Uterus (tissue), 4 donors: ENCODE measurements around the gene CKLF. TPM values are rescaled to one million over a fixed set of nuclear protein-coding genes. Genes with fewer than 3 reads are reported as not detected.

Experiments used
- DNase-seq, 2 donors: peaks; one replicate each; pipeline ENCODE4 v3.0.0-alpha.2; 2019 to 2020
- H3K27ac ChIP-seq, 2 donors: fragments of 200-600 bp; sonication (generic); 1 replicate in 1 of 2; 2 replicates in 1 of 2; pipeline ENCODE4 v1.5.1; 2016 to 2018
- H3K27me3 ChIP-seq, 2 donors: fragments of 200-600 bp; sonication (generic); one replicate each; pipeline ENCODE4 v1.5.1; 2018 to 2019; ENCODE audit warnings: control low read depth in 1 of 2
- H3K36me3 ChIP-seq, 2 donors: fragments of 200-600 bp; sonication (generic); one replicate each; pipeline ENCODE4 v1.5.1; 2019; ENCODE audit warnings: control low read depth in 1 of 2
- H3K4me1 ChIP-seq, 2 donors: fragments of 200-600 bp; sonication (generic); one replicate each; pipeline ENCODE4 v1.5.1; 2018 to 2019; ENCODE audit warnings: control low read depth in 1 of 2
- H3K4me3 ChIP-seq, 2 donors: fragments of 200-600 bp; sonication (generic); 1 replicate in 1 of 2; 2 replicates in 1 of 2; pipeline ENCODE4 v1.5.1; 2018 to 2019; ENCODE audit warnings: mild to moderate bottlenecking in 1 of 2
- H3K9me3 ChIP-seq, 2 donors: fragments of 200-600 bp; sonication (generic); one replicate each; pipeline ENCODE4 v1.5.1; 2019; ENCODE audit warnings: control low read depth in 1 of 2
- CTCF ChIP-seq, 4 experiments: fragments of 200-600 bp in 2 of 4; fragments of 450-650 bp in 2 of 4; sonication (generic) in 2 of 4; IDR thresholded peaks; one replicate each; pipeline ENCODE4 v1.5.1; 2016 to 2019; ENCODE audit warnings: antibody characterized with exemption in 4 of 4, mild to moderate bottlenecking in 2 of 4, moderate library complexity in 1 of 4
- POLR2A ChIP-seq, 2 donors: fragments of 450-650 bp; IDR thresholded peaks; one replicate each; pipeline ENCODE4 v1.6.1; 2016; ENCODE audit warnings: antibody characterized with exemption in 2 of 2, mild to moderate bottlenecking in 1 of 2, moderate library complexity in 1 of 2
- intact Hi-C: fragments of 100-400 bp; cut with DNase I; formaldehyde crosslinking; loops from one replicate; pipeline ENCODE4 v1.15.1; 2023; ENCODE audit warnings: low total_unique reads
- total RNA-seq, 4 donors: library from RNA; depleted of rRNA in 3 of 4; stranded (reverse); fragments of >200 nt in 3 of 4; gene quantifications; one replicate each; pipeline versions ENCODE4 v1.1.0 to v1.2.4, GENCODE V29; 2014 to 2023
- donor health status: DM: yes; HTN: yes; CAD: no.

The CKLF gene
- total RNA-seq, 4 donors from 2014 or later, result 31.3 to 118 (median 68.6) TPM

- Histone ChIP-seq H3K4me3 (no peak overlapping the region), H3K27ac (no peak overlapping the region), H3K9me3 (no peaks in the 10 kb centered on the region), H3K36me3 (no peaks in the 10 kb centered on the region), H3K4me1 (no peaks in the 10 kb centered on the region), H3K27me3 (no peaks in the 10 kb centered on the region)
- intact Hi-C loops, result no loop called here
- no peak for DNase-seq
- no peak for TF ChIP-seq POLR2A (IDR thresholded peaks at IDR 0.05)
These were observed 13.5 kb upstream of the CKLF start for GRCh38 chr16:66538910-66539309.

GRCh38 chr16:66539623-66540469 is 12.5 kb upstream of the CKLF start:
- TF ChIP-seq POLR2A (IDR thresholded peaks at IDR 0.05), result no peak
- no peak for TF ChIP-seq CTCF (IDR thresholded peaks at IDR 0.05)
- Histone ChIP-seq H3K27ac (no peak overlapping the region), H3K9me3 (no peaks in the 10 kb centered on the region), H3K4me1 (no peaks in the 10 kb centered on the region), H3K4me3 (no peak overlapping the region), H3K27me3 (no peaks in the 10 kb centered on the region), H3K36me3 (no peaks in the 10 kb centered on the region)
- intact Hi-C loops, result no loop called here
- no peak for DNase-seq

DNA sequence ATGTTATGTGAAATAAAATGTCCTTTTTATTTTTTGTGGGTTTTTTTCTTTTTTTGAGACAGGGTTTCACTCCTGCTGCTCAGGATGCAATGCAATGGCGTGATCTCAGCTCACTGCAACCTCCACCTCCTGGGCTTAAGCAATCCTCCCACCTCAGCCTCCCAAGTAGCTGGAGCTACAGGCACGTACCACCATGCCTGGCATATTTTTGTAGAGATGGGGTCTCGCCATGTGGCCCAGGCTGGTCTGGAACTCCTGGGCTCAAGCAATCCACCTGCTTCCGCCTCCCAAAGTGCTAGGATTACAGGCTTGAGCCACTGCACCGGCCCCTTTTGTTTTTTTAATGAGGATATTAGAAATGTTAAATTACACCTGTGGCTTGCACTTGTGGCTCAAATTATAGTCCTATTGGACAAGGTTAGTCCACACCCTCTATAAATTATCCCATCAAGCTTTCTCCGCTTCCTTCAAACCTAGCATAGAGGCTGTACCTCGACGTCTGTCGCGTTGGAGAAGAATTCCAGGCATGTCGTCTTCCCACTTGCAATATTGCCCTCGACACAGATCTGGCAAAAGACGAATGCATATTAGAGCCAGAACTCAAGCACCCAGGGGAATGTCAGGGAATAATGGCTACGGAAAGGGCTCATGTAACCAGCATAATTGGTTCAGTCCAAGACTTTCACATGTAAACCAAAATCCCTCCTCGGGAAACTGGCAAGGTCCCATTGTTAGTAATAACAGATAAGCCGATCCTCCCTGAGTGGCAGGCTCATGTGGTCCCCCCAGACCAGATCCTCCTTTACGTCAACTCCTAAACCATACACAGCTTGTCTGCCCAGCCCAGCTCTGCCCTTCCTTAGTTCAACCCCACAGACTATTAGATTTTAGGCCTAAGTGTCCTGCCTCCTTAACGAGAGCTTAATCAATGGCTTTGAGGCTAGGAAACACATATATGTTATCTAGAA is 10.7 kb upstream of the CKLF start:
- DNase-seq, result no peak
- Histone ChIP-seq H3K4me1 (no peaks in the 10 kb centered on the region), H3K27ac (no peak overlapping the region), H3K9me3 (no peaks in the 10 kb centered on the region), H3K4me3 (no peak overlapping the region), H3K27me3 (no peaks in the 10 kb centered on the region), H3K36me3 (no peaks in the 10 kb centered on the region)
- TF ChIP-seq POLR2A (IDR thresholded peaks at IDR 0.05) (no peak), CTCF (IDR thresholded peaks at IDR 0.05) (no peak)
- intact Hi-C loops, result no loop called here

GRCh38 chr16:66542396-66542795 is 10.0 kb upstream of the CKLF start:
- no peak for DNase-seq
- intact Hi-C loops, result no loop called here
- H3K27me3 ChIP-seq, result no peaks in the 10 kb centered on the region
- no peaks in the 10 kb centered on the region for H3K9me3 ChIP-seq
- no peaks in the 10 kb centered on the region for H3K4me1 ChIP-seq
- no peak overlapping the region for H3K27ac ChIP-seq
- H3K36me3 ChIP-seq, result no peaks in the 10 kb centered on the region
- TF ChIP-seq POLR2A (IDR thresholded peaks at IDR 0.05), result no peak
- no peak for TF ChIP-seq CTCF (IDR thresholded peaks at IDR 0.05)
- H3K4me3 ChIP-seq, result no peak overlapping the region

GRCh38 chr16:66543541-66543940 is 8.8 kb upstream of the CKLF start:
- intact Hi-C loops, result no loop called here
- Histone ChIP-seq H3K4me3 (no peak overlapping the region), H3K4me1 (no peaks in the 10 kb centered on the region), H3K27ac (no peak overlapping the region), H3K27me3 (no peaks in the 10 kb centered on the region), H3K36me3 (no peaks in the 10 kb centered on the region), H3K9me3 (no peaks in the 10 kb centered on the region)
- no peak for DNase-seq
- TF ChIP-seq CTCF (IDR thresholded peaks at IDR 0.05) (no peak), POLR2A (IDR thresholded peaks at IDR 0.05) (no peak)
